Gastrocnemius medialis (tissue), 4 donors: Measurements from ENCODE around the gene SPON1. TPM values are rescaled to one million over a fixed set of nuclear protein-coding genes. Genes with fewer than 3 reads are reported as not detected.

Experiments used
- ATAC-seq, 2 donors: fragments of 150-250 bp; one replicate each; pipeline ENCODE4 v1.9.1; 2016
- DNase-seq, 2 donors: peaks; one replicate each; pipeline ENCODE4 v3.0.0-alpha.2; 2019
- H3K27ac ChIP-seq, 4 donors: fragments of 200-600 bp; sonication (generic); 1 replicate in 1 of 4; 2 replicates in 3 of 4; pipeline ENCODE4 v1.5.1; 2016 to 2018; ENCODE audit warnings: mild to moderate bottlenecking in 2 of 4, moderate library complexity in 1 of 4
- H3K27me3 ChIP-seq, 3 donors: fragments of 200-600 bp; sonication (generic) in 2 of 3; 1 replicate in 1 of 3; 2 replicates in 2 of 3; pipeline versions ENCODE4 v1.5.1 to v1.6.0; 2016 to 2019; ENCODE audit warnings: mild to moderate bottlenecking in 1 of 3, moderate library complexity in 1 of 3
- H3K36me3 ChIP-seq, 2 donors: fragments of 200-600 bp; sonication (generic) in 1 of 2; one replicate each; pipeline ENCODE4 v1.5.1; 2017 to 2018
- H3K4me1 ChIP-seq, 2 donors: fragments of 200-600 bp; sonication (generic) in 1 of 2; one replicate each; pipeline ENCODE4 v1.5.1; 2016 to 2017; ENCODE audit warnings: mild to moderate bottlenecking in 2 of 2
- H3K4me3 ChIP-seq, 4 donors: fragments of 200-600 bp; sonication (generic) in 3 of 4; 1 replicate in 1 of 4; 2 replicates in 3 of 4; pipeline ENCODE4 v1.5.1; 2016 to 2019; ENCODE audit warnings: mild to moderate bottlenecking in 2 of 4
- H3K9me3 ChIP-seq, 3 donors: fragments of 200-600 bp; sonication (generic) in 2 of 3; 1 replicate in 1 of 3; 2 replicates in 2 of 3; pipeline ENCODE4 v1.5.1; 2016 to 2019
- CTCF ChIP-seq, 5 experiments: fragments of 450-650 bp in 3 of 5; fragments of 200-600 bp in 2 of 5; sonication (generic) in 2 of 5; IDR thresholded peaks in 4 of 5; conservative IDR thresholded peaks in 1 of 5; 1 replicate in 4 of 5; 2 replicates in 1 of 5; pipeline ENCODE4 v1.5.1; 2016 to 2019; ENCODE audit warnings: antibody characterized with exemption in 5 of 5, mild to moderate bottlenecking in 3 of 5, moderate library complexity in 3 of 5
- POLR2A ChIP-seq, 2 donors: fragments of 450-650 bp; IDR thresholded peaks; one replicate each; pipeline ENCODE4 v1.6.1; 2017; ENCODE audit warnings: antibody characterized with exemption in 2 of 2, mild to moderate bottlenecking in 2 of 2, moderate library complexity in 2 of 2
- in situ Hi-C, 4 donors: fragments of 200-750 bp; cut with MboI; loops; one replicate each; pipeline versions ENCODE4 v1.15.0 to v1.8.0; 2017; ENCODE audit warnings: low sequenced_read_pairs in 4 of 4
- intact Hi-C: fragments of 100-400 bp; cut with DNase I; formaldehyde crosslinking; loops from one replicate; pipeline ENCODE4 v1.15.1; 2023; ENCODE audit warnings: low total_unique reads
- total RNA-seq, 4 donors: library from RNA; depleted of rRNA; stranded (reverse); fragments of >200 nt; gene quantifications; one replicate each; pipeline versions ENCODE4 v1.1.0 to v1.2.3, GENCODE V29; 2016

The SPON1 gene
- total RNA-seq, 4 donors from 2014 or later, result 0.10 to 1.6 (median 0.36) TPM

DNA sequence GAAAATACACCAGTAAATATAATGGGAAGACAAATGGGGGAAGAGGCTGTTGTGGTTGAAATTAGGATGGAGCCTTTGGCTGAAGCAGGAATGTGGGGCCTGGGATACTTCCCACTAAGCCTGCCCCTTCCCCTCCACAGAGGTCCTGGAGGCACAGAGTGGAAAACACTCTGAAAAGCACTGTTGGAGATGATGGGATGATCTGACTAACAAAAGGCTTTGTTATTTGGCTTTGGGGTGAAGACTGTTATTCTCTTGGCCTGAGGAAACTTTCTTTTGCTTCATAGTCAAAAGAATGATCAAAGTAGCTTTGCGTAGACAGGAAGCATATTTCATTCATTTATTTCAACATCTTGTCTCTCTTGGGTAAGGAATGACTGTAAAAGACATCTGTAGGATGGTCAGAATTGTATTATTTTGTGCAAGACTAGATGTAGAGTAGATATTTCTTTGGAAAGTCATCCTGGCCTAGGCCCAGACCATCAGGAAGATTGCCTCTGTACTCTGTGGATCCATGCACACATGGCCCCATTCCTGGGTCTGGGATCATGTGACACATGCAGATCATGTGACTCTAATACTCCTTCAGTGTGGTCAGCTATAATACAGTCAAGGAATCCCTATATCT is 111.4 kb downstream of the SPON1 start:
- H3K4me3 ChIP-seq, result no peak overlapping the region
- DNase-seq, result peak; percentile 6 to 35
- intact Hi-C loops, result no loop called here

DNA sequence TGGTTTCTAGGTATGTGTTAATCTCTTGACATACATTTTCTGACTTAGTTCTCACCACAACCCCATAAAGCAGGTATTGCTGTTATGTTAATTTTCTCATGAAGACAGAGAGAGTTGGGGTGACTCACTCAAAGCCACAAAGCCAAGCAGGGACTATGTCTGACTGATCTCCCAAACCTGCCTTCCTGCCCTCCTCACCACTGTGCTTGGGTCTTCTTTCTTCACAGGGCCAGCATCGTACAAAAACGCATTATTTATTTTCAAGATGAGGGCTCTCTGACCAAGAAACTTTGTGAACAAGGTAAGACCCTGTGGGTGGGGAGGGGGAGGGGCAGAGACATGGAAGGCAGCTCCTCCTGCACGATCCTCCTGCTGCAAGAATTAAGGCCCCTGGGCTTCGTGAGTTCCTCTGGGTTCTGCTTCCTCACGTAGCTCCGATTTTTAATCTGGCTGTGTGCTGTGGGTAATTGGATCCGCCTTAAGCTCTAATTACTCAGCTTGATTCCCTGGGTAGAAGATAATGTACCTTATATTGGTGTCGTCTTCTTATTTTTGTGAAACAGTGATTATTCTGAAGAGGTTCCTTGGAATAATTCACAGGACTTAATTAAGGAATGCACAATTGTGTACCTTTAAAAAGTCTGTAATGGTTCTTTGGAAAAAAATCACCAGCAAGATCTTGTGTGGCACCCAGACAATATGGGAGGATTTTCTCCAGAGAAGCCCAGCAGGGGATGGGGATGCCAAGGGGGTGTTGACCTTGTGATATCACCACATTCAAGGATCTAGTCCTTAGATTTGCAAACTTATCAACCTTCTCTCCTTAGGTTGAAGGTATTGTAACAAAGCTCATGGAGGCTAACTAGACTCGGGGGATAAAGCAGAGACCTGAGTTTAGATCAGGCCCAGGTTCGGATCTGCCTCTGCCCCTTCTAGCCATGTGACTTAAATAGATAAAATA is 112.9 kb downstream of the SPON1 start:
- TF ChIP-seq POLR2A (IDR thresholded peaks at IDR 0.05) (no peak), CTCF (IDR thresholded peaks at IDR 0.05 in 4 of 5, conservative IDR thresholded peaks at IDR 0.05 in 1 of 5) (no peak)
- in situ Hi-C loops (no loop called here), intact Hi-C loops (no loop called here)
- Histone ChIP-seq H3K4me1 (no peaks in the 10 kb centered on the region), H3K27me3 (no peaks in the 10 kb centered on the region), H3K4me3 (no peak overlapping the region), H3K27ac (no peak overlapping the region), H3K9me3 (no peaks in the 10 kb centered on the region), H3K36me3 (no peaks in the 10 kb centered on the region)
- no peak for DNase-seq
- ATAC-seq, result no peak

More for the DNA sequence above, 111.4 kb downstream of the SPON1 start:
- peak; percentile 45 to 78 for ATAC-seq
- Histone ChIP-seq H3K27ac (no peak overlapping the region), H3K9me3 (no peaks in the 10 kb centered on the region), H3K27me3 (no peaks in the 10 kb centered on the region), H3K4me1 (no peaks in the 10 kb centered on the region), H3K36me3 (no peaks in the 10 kb centered on the region)
- in situ Hi-C loops, result no loop called here
- TF ChIP-seq CTCF (IDR thresholded peaks at IDR 0.05 in 4 of 5, conservative IDR thresholded peaks at IDR 0.05 in 1 of 5) (no peak), POLR2A (IDR thresholded peaks at IDR 0.05) (no peak)

DNA sequence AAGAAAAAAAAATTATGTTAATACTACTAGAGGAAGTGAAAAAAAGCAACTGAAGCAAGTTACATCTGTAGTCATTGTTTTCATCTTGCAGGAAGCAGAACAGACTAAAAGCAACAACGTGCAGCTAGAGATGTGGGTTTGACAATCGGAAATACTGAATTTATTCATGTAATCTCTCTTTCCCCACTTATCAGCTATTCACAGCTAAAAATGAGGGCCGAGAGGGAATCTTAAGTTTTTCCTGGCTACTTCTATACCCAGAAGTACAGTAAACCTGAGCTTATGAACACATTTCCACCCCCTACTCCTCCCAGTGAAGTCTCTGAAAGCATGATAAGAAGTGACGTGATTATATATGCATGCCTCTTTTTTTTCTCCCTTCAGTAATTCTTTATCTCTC is 116.5 kb downstream of the SPON1 start:
- H3K27ac ChIP-seq, result no peak overlapping the region
- DNase-seq (no peak), ATAC-seq (no peak)
- TF ChIP-seq CTCF (IDR thresholded peaks at IDR 0.05 in 4 of 5, conservative IDR thresholded peaks at IDR 0.05 in 1 of 5), result no peak
- TF ChIP-seq POLR2A (IDR thresholded peaks at IDR 0.05), result no peak
- no peaks in the 10 kb centered on the region for H3K27me3 ChIP-seq
- no peaks in the 10 kb centered on the region for H3K36me3 ChIP-seq
- intact Hi-C loops, result no loop called here
- H3K4me3 ChIP-seq, result no peak overlapping the region
- H3K4me1 ChIP-seq, result no peaks in the 10 kb centered on the region
- in situ Hi-C loops, result no loop called here
- H3K9me3 ChIP-seq, result no peaks in the 10 kb centered on the region

- TF ChIP-seq POLR2A (IDR thresholded peaks at IDR 0.05), result no peak
- no peak for TF ChIP-seq CTCF (IDR thresholded peaks at IDR 0.05 in 4 of 5, conservative IDR thresholded peaks at IDR 0.05 in 1 of 5)
- Histone ChIP-seq H3K9me3 (no peaks in the 10 kb centered on the region), H3K27me3 (no peaks in the 10 kb centered on the region), H3K27ac (no peak overlapping the region), H3K36me3 (no peaks in the 10 kb centered on the region), H3K4me3 (no peak overlapping the region), H3K4me1 (no peaks in the 10 kb centered on the region)
- ATAC-seq (no peak), DNase-seq (no peak)
- in situ Hi-C loops (no loop called here), intact Hi-C loops (no loop called here)
Measured at GRCh38 chr11:14079797-14080196, 117.3 kb downstream of the SPON1 start.
